OCI-LY7 (cell line): ENCODE results near the gene RPS19BP1.

ENCODE experiments used
- EZH2phosphoT487 ChIP-seq: fragments of 200-600 bp; sonication (generic); IDR thresholded peaks from 2 replicates; pipeline ENCODE4 v1.6.1; 2018; ENCODE audit warnings: low read depth, borderline replicate concordance, mild to moderate bottlenecking, mixed run types, antibody characterized with exemption, low read length, moderate library complexity, mixed read lengths
- TF ChIP-seq, protein P1 (sequence below): fragments of 200-600 bp; sonication (generic); conservative IDR thresholded peaks from 2 replicates; pipeline ENCODE4 v1.5.1; 2014; ENCODE audit warnings: mild to moderate bottlenecking, antibody characterized with exemption, low read length, moderate library complexity, mixed read lengths

DNA sequence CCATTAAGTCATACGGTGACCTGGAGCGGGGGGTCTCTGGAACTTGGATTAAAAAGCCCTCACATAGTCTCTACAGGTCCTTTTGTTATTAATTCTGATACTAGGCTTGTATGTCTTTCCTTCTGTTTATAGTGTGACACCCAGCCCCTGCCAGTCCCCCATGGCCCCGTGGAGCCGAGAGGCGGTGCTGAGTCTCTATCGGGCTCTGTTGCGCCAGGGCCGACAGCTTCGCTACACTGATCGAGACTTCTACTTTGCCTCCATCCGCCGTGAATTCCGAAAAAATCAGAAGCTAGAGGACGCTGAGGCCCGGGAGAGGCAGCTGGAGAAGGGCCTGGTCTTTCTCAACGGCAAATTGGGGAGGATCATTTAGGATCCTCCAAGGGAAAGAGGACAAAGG lies 28.5 kb downstream of the RPS19BP1 start:
- TF ChIP-seq, protein P1, sequence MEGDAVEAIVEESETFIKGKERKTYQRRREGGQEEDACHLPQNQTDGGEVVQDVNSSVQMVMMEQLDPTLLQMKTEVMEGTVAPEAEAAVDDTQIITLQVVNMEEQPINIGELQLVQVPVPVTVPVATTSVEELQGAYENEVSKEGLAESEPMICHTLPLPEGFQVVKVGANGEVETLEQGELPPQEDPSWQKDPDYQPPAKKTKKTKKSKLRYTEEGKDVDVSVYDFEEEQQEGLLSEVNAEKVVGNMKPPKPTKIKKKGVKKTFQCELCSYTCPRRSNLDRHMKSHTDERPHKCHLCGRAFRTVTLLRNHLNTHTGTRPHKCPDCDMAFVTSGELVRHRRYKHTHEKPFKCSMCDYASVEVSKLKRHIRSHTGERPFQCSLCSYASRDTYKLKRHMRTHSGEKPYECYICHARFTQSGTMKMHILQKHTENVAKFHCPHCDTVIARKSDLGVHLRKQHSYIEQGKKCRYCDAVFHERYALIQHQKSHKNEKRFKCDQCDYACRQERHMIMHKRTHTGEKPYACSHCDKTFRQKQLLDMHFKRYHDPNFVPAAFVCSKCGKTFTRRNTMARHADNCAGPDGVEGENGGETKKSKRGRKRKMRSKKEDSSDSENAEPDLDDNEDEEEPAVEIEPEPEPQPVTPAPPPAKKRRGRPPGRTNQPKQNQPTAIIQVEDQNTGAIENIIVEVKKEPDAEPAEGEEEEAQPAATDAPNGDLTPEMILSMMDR = no peak
- no peak for TF ChIP-seq EZH2phosphoT487
